AG09319 (cell line): ENCODE data around the gene JAML.

ENCODE experiments used
- DNase-seq: peaks from one replicate; pipeline ENCODE4 v3.0.0-alpha.2; 2010; ENCODE audit warnings: low read depth; ENCODE audit errors: extremely low read depth
- CTCF ChIP-seq: IDR thresholded peaks from 2 replicates; pipeline ENCODE4 v1.5.1; 2011; ENCODE audit warnings: low read depth, mild to moderate bottlenecking, inconsistent platforms, low read length, moderate library complexity

Gene JAML

GRCh38 chr11:118263695-118264568 lies 39.1 kb upstream of the JAML start, which contains the start of gene MPZL2:
Gene MPZL2 (minus strand): TSS chr11:118264297. CDS start chr11:118264153, 144 bp downstream.
- no peak for DNase-seq
- no peak for TF ChIP-seq CTCF

- TF ChIP-seq CTCF: no peak
- no peak for DNase-seq
These were observed 38.3 kb upstream of the JAML start for GRCh38 chr11:118263112-118263511.

GRCh38 chr11:118260353-118260752 lies 35.5 kb upstream of the JAML start:
- no peak for DNase-seq
- TF ChIP-seq CTCF: no peak

- no peak for DNase-seq
- TF ChIP-seq CTCF: no peak
These were observed 34.3 kb upstream of the JAML start for GRCh38 chr11:118259138-118259537.

GRCh38 chr11:118258410-118258809 lies 33.6 kb upstream of the JAML start:
- no peak for DNase-seq
- no peak; the same call in 1 of the 2 replicates for TF ChIP-seq CTCF

GRCh38 chr11:118252688-118253087 lies 27.9 kb upstream of the JAML start:
- TF ChIP-seq CTCF: no peak
- DNase-seq: no peak

- DNase-seq: no peak
- TF ChIP-seq CTCF: no peak
These were observed 27.2 kb upstream of the JAML start, which contains the start of gene MPZL3 for GRCh38 chr11:118251858-118252652. Gene MPZL3 (minus strand): TSS chr11:118252365. CDS start chr11:118252294, 71 bp downstream.
